ENCODE results near the gene INPP5K.
"Not testable (repeated sequence)": the region's sequence is repeated elsewhere in the genome, so short reads cannot be mapped to it uniquely, and the experiment has no call there.

Gene INPP5K

GRCh38 chr17:1455291-1455796 lies 61.1 kb downstream of the INPP5K start:
- peak; percentile 74 for TF ChIP-seq CTCF (IDR thresholded peaks at IDR 0.05; ENCODE audit: low read depth, low read length)
- peak overlapping the region; percentile 83 for H3K4me3 ChIP-seq (ENCODE audit: low read depth, low read length)
- peak; percentile 67 for DNase-seq (ENCODE audit: low read depth, low spot score)
- in situ Hi-C loops (cut with HindIII; ENCODE audit: low sequenced_read_pairs) = no loop called here

- in situ Hi-C loops (cut with HindIII; ENCODE audit: low sequenced_read_pairs) = no loop called here
- TF ChIP-seq CTCF (IDR thresholded peaks at IDR 0.05; ENCODE audit: low read depth, low read length) = no peak
- H3K4me3 ChIP-seq (ENCODE audit: low read depth, low read length) = peak overlapping the region; percentile 83
- no peak for DNase-seq (ENCODE audit: low read depth, low spot score)
Observed at GRCh38 chr17:1454541-1454940, 61.9 kb downstream of the INPP5K start.

- H3K4me3 ChIP-seq (ENCODE audit: low read depth, low read length); DNase-seq (ENCODE audit: low read depth, low spot score); in situ Hi-C loops (cut with HindIII; ENCODE audit: low sequenced_read_pairs): not testable (repeated sequence)
Observed at GRCh38 chr17:1453694-1454093, 62.7 kb downstream of the INPP5K start.

GRCh38 chr17:1452836-1453235 lies 63.6 kb downstream of the INPP5K start:
- no peak for TF ChIP-seq CTCF (IDR thresholded peaks at IDR 0.05; ENCODE audit: low read depth, low read length)
- in situ Hi-C loops (cut with HindIII; ENCODE audit: low sequenced_read_pairs) = no loop called here
- no peak for DNase-seq (ENCODE audit: low read depth, low spot score)
- H3K4me3 ChIP-seq (ENCODE audit: low read depth, low read length) = no peak overlapping the region

- DNase-seq (ENCODE audit: low read depth, low spot score); H3K4me3 ChIP-seq (ENCODE audit: low read depth, low read length); in situ Hi-C loops (cut with HindIII; ENCODE audit: low sequenced_read_pairs): not testable (repeated sequence)
Observed at GRCh38 chr17:1450261-1450660, 66.2 kb downstream of the INPP5K start.

- TF ChIP-seq CTCF (IDR thresholded peaks at IDR 0.05; ENCODE audit: low read depth, low read length) = no peak
Observed at GRCh38 chr17:1449412-1449967, 66.9 kb downstream of the INPP5K start.

GRCh38 chr17:1447052-1447451 lies 69.4 kb downstream of the INPP5K start:
- H3K4me3 ChIP-seq (ENCODE audit: low read depth, low read length) = no peak overlapping the region
- in situ Hi-C loops (cut with HindIII; ENCODE audit: low sequenced_read_pairs) = no loop called here
- no peak for TF ChIP-seq CTCF (IDR thresholded peaks at IDR 0.05; ENCODE audit: low read depth, low read length)
- DNase-seq (ENCODE audit: low read depth, low spot score) = no peak

More at GRCh38 chr17:1449412-1449967, 66.9 kb downstream of the INPP5K start:
- in situ Hi-C loops (cut with HindIII; ENCODE audit: low sequenced_read_pairs) = no loop called here
- no peak overlapping the region for H3K4me3 ChIP-seq (ENCODE audit: low read depth, low read length)
- no peak for DNase-seq (ENCODE audit: low read depth, low spot score)

- H3K4me3 ChIP-seq (ENCODE audit: low read depth, low read length) = no peak overlapping the region
- DNase-seq (ENCODE audit: low read depth, low spot score) = no peak
- TF ChIP-seq CTCF (IDR thresholded peaks at IDR 0.05; ENCODE audit: low read depth, low read length) = no peak
- in situ Hi-C loops (cut with HindIII; ENCODE audit: low sequenced_read_pairs) = no loop called here
Observed at GRCh38 chr17:1446201-1446600, 70.2 kb downstream of the INPP5K start.

- DNase-seq (ENCODE audit: low read depth, low spot score); in situ Hi-C loops (cut with HindIII; ENCODE audit: low sequenced_read_pairs); H3K4me3 ChIP-seq (ENCODE audit: low read depth, low read length): not testable (repeated sequence)
Observed at GRCh38 chr17:1445695-1446094, 70.7 kb downstream of the INPP5K start.

All from astrocyte of the spinal cord (primary cell).